H1 (cell line): ENCODE measurements around the gene RGS6. TPM values are rescaled to one million over a fixed set of nuclear protein-coding genes. Genes with fewer than 3 reads are reported as not detected.

Experiments
- CTCF ChIA-PET: fragments of 300-600 bp; sonication (Branson Sonifier 250); formaldehyde crosslinking; loops from one replicate; lab custom pipeline; 2021; ENCODE audit not compliant: partially characterized antibody; lab: Charles Lee
- POLR2A ChIA-PET: fragments of 300-600 bp; sonication (Branson Sonifier 250); formaldehyde crosslinking; loops from one replicate; lab custom pipeline; 2021; ENCODE audit warnings: inconsistent platforms; ENCODE audit not compliant: partially characterized antibody; lab: Charles Lee
- DNase-seq, 2 experiments: peaks; one replicate each; pipeline versions ENCODE4 v3.0.0 to v3.0.0-alpha.2; 2010 to 2022; ENCODE audit warnings: low spot score in 2 of 2, low read depth in 1 of 2, mixed read lengths in 1 of 2
- FAIRE-seq: peaks from 2 replicates; lab custom pipeline; 2011; peaks lifted over from hg19 to GRCh38; lab: Jason Lieb, UNC
- H2AFZ ChIP-seq: 2 replicates; pipeline ENCODE4 v1.8.1; 2012; ENCODE audit warnings: low read length, inconsistent platforms
- H2AK5ac ChIP-seq: 2 replicates; pipeline ENCODE4 v1.6.1; 2013; ENCODE audit warnings: low read depth, low read length
- H2BK120ac ChIP-seq: replicated peaks from 2 replicates; pipeline ENCODE3; 2013; ENCODE audit warnings: low read depth, low read length, inconsistent platforms
- H2BK12ac ChIP-seq: 2 replicates; pipeline ENCODE4 v1.6.1; 2013; ENCODE audit warnings: low read depth, low read length
- H2BK15ac ChIP-seq: 2 replicates; pipeline ENCODE4 v1.6.1; 2013; ENCODE audit warnings: low read length
- H2BK20ac ChIP-seq: 2 replicates; pipeline ENCODE4 v1.6.1; 2013; ENCODE audit warnings: low read length
- H2BK5ac ChIP-seq: 2 replicates; pipeline ENCODE4 v1.6.1; 2013; ENCODE audit warnings: low read depth, low read length
- H3K14ac ChIP-seq: 2 replicates; pipeline ENCODE4 v1.6.1; 2013; ENCODE audit warnings: inconsistent platforms; ENCODE audit not compliant: insufficient read length
- H3K18ac ChIP-seq: 2 replicates; pipeline ENCODE4 v1.6.1; 2013; ENCODE audit warnings: low read length; ENCODE audit errors: extremely low read depth
- H3K23ac ChIP-seq: 2 replicates; pipeline ENCODE4 v1.6.1; 2013; ENCODE audit warnings: inconsistent platforms; ENCODE audit not compliant: insufficient read length
- H3K23me2 ChIP-seq: 2 replicates; pipeline ENCODE4 v1.6.1; 2013; ENCODE audit warnings: low read depth, low read length
- H3K27ac ChIP-seq: 2 replicates; pipeline ENCODE4 v1.6.1; 2011; ENCODE audit warnings: low read depth, low read length, inconsistent platforms
- H3K27me3 ChIP-seq, 4 experiments: replicated peaks in 1 of 4; 1 replicate in 1 of 4; 2 replicates in 3 of 4; pipeline versions ENCODE4 v1.6.1 to v1.8.1; 2011 to 2013; ENCODE audit warnings: low read length in 3 of 4, mild to moderate bottlenecking in 3 of 4, inconsistent platforms in 2 of 4, mixed read lengths in 2 of 4, moderate library complexity in 1 of 4; ENCODE audit not compliant: control insufficient read depth in 3 of 4, insufficient read depth in 3 of 4; ENCODE audit errors: extremely low read depth in 1 of 4
- H3K36me3 ChIP-seq, 4 experiments: 2 replicates each; pipeline versions ENCODE4 v1.6.1 to v1.8.1; 2011 to 2013; ENCODE audit warnings: mild to moderate bottlenecking in 4 of 4, low read length in 3 of 4, moderate library complexity in 2 of 4, control low read depth in 1 of 4, inconsistent platforms in 1 of 4; ENCODE audit not compliant: insufficient read depth in 4 of 4, control insufficient read depth in 2 of 4
- H3K4ac ChIP-seq: replicated peaks from 2 replicates; pipeline ENCODE3; 2013; ENCODE audit warnings: low read length, low read depth, mixed read lengths, inconsistent platforms; ENCODE audit not compliant: insufficient read length
- H3K4me1 ChIP-seq, 4 experiments: replicated peaks in 1 of 4; 1 replicate in 1 of 4; 2 replicates in 3 of 4; pipeline versions ENCODE4 v1.6.1 to v1.8.1; 2011 to 2013; ENCODE audit warnings: low read length in 3 of 4, inconsistent platforms in 2 of 4, mixed read lengths in 1 of 4; ENCODE audit not compliant: insufficient read depth in 4 of 4, control insufficient read depth in 3 of 4
- H3K4me2 ChIP-seq, 2 experiments: 2 replicates each; pipeline versions ENCODE4 v1.6.1 to v1.8.1; 2011 to 2013; ENCODE audit warnings: low read depth in 2 of 2, low read length in 2 of 2, control low read depth in 1 of 2, inconsistent platforms in 1 of 2, mild to moderate bottlenecking in 1 of 2; ENCODE audit not compliant: insufficient read depth in 1 of 2
- H3K4me3 ChIP-seq, 4 experiments: fragments of 200-600, 300-600 bp in 1 of 4; sonication (generic), shearing (Covaris generic), sonication (Bioruptor Twin) in 1 of 4; 2 replicates each; pipeline versions ENCODE4 v1.5.1 to v1.8.1; 2011 to 2016; ENCODE audit warnings: low read length in 4 of 4, low read depth in 3 of 4, control low read depth in 2 of 4, inconsistent platforms in 2 of 4, mild to moderate bottlenecking in 2 of 4, mixed read lengths in 1 of 4, moderate library complexity in 1 of 4; ENCODE audit not compliant: insufficient read depth in 2 of 4; ENCODE audit errors: extremely low read depth in 1 of 4
- H3K56ac ChIP-seq: replicated peaks from 2 replicates; pipeline ENCODE3; 2013; ENCODE audit warnings: low read depth, mild to moderate bottlenecking, mixed read lengths, low read length, inconsistent platforms; ENCODE audit not compliant: insufficient read length
- H3K79me1 ChIP-seq: 2 replicates; pipeline ENCODE4 v1.6.1; 2013; ENCODE audit warnings: low read depth, low read length, control low read depth
- H3K79me2 ChIP-seq, 2 experiments: 2 replicates each; pipeline versions ENCODE4 v1.6.1 to v1.8.1; 2012 to 2013; ENCODE audit warnings: low read length in 2 of 2, mild to moderate bottlenecking in 2 of 2, inconsistent platforms in 1 of 2; ENCODE audit not compliant: insufficient read depth in 2 of 2, control insufficient read depth in 1 of 2
- H3K9ac ChIP-seq, 4 experiments: replicated peaks in 1 of 4; 1 replicate in 1 of 4; 2 replicates in 3 of 4; pipeline versions ENCODE4 v1.6.1 to v1.8.1; 2011 to 2013; ENCODE audit warnings: low read depth in 3 of 4, low read length in 3 of 4, control low read depth in 2 of 4, mild to moderate bottlenecking in 2 of 4, moderate library complexity in 2 of 4, inconsistent platforms in 1 of 4; ENCODE audit errors: extremely low read depth in 1 of 4
- H3K9me3 ChIP-seq, 2 experiments: 2 replicates each; pipeline versions ENCODE4 v1.6.1 to v1.8.1; 2012 to 2013; ENCODE audit warnings: mild to moderate bottlenecking in 2 of 2, moderate library complexity in 2 of 2, control low read depth in 1 of 2, inconsistent platforms in 1 of 2, low read depth in 1 of 2, low read length in 1 of 2, mixed read lengths in 1 of 2; ENCODE audit not compliant: insufficient read depth in 2 of 2
- H4K20me1 ChIP-seq, 2 experiments: replicated peaks in 1 of 2; 2 replicates each; pipeline versions ENCODE3 to v1.8.1; 2011 to 2013; ENCODE audit warnings: inconsistent platforms in 2 of 2, low read length in 2 of 2, mild to moderate bottlenecking in 1 of 2; ENCODE audit not compliant: insufficient read depth in 2 of 2, control insufficient read depth in 1 of 2
- H4K5ac ChIP-seq: 2 replicates; pipeline ENCODE4 v1.6.1; 2013; ENCODE audit warnings: low read length, low read depth, mixed read lengths, inconsistent platforms; ENCODE audit not compliant: insufficient read length
- H4K8ac ChIP-seq: 2 replicates; pipeline ENCODE4 v1.8.0; 2013; ENCODE audit warnings: mild to moderate bottlenecking, moderate library complexity, low read length, inconsistent platforms; ENCODE audit not compliant: insufficient read depth; ENCODE audit errors: extremely low read depth
- H4K91ac ChIP-seq: replicated peaks from 2 replicates; pipeline ENCODE3; 2013; ENCODE audit warnings: low read length, mixed read lengths, inconsistent platforms; ENCODE audit not compliant: insufficient read length
- CHD1 ChIP-seq: IDR thresholded peaks from 2 replicates; pipeline ENCODE4 v1.6.1; 2012; ENCODE audit warnings: low read depth, low read length, improper control_type of control experiment
- CREB1 ChIP-seq: IDR thresholded peaks from 2 replicates; pipeline ENCODE4 v1.6.1; 2012; ENCODE audit warnings: inconsistent platforms
- WGBS, 2 experiments: shearing (Covaris generic) in 1 of 2; methylation state at CpG; one replicate each; pipeline versions ENCODE4 v1.1.6 to v1.1.7; 2013 to 2015; ENCODE audit warnings: low lambda C conversion rate in 2 of 2, mixed read lengths in 2 of 2, inconsistent platforms in 1 of 2, low coverage in 1 of 2, missing lambda C conversion rate in 1 of 2; ENCODE audit not compliant: insufficient replicate concordance in 2 of 2, insufficient coverage in 1 of 2, insufficient read length in 1 of 2; ENCODE audit errors: extremely low coverage in 1 of 2, missing lambda C conversion rate in 1 of 2; 5-methylcytosine and 5-hydroxymethylcytosine counted together
- polyA plus RNA-seq, 7 experiments: library from polyadenylated mRNA; depleted of rRNA in 3 of 7; stranded (reverse) in 5 of 7; unstranded in 2 of 7; fragments of >200 nt in 5 of 7; fragments of 200-250 nt in 2 of 7; gene quantifications; 1 replicate in 5 of 7; 2 replicates in 1 of 7; 4 replicates in 1 of 7; pipeline versions ENCODE4 v1.2.1 to v1.2.3, GENCODE V29; 2011 to 2013; ENCODE audit warnings: missing spikeins in 2 of 7, mixed read lengths in 2 of 7
- total RNA-seq: library from RNA; stranded (reverse); fragmentation: NEBNext Ultra II Directional; extraction: Animal tissue kit (Norgen Biotek cat#: 25700); gene quantifications from 2 replicates; pipeline ENCODE4 v1.2.1, GENCODE V29; 2021

RGS6 gene
- total and polyA plus RNA-seq, 2 of the 8 experiments (the other 6 are each of a cell fraction or from before 2014, with no cell fraction given), result 0.26 to 1.1 TPM

- H4K91ac ChIP-seq, result no peak overlapping the region
- no peak overlapping the region for H3K4ac ChIP-seq
- POLR2A ChIA-PET, result no interaction called here
- peaks cover 0 to 5% (median 0%) of the 10 kb centered on the region in 4 experiments; a peak in 2 of 7 replicates for H3K4me1 ChIP-seq
- H3K4me3 ChIP-seq, result no peak overlapping the region
- no peak overlapping the region for H3K56ac ChIP-seq
- H2AFZ ChIP-seq, result no peak overlapping the region
- no peak overlapping the region for H4K8ac ChIP-seq
- no peak overlapping the region for H3K4me2 ChIP-seq
- no peak for TF ChIP-seq CREB1
- no peak for TF ChIP-seq CHD1
- no peak overlapping the region for H2BK20ac ChIP-seq
- H3K14ac ChIP-seq, result no peak overlapping the region
- CTCF ChIA-PET, result interaction anchor here (1.4 kb wide), 1 partner anchor 14 kb away, joined by 4 read pairs; no protein-coding TSS in a partner anchor
- H2BK5ac ChIP-seq, result no peak overlapping the region
- H2BK12ac ChIP-seq, result no peak overlapping the region
- H3K79me2 ChIP-seq, result no peaks in the 10 kb centered on the region
- no peak overlapping the region for H3K23ac ChIP-seq
- no peaks in the 10 kb centered on the region for H4K20me1 ChIP-seq
- WGBS, 2 experiments, result 83% methylated on average over 2 of the region's 2 CpGs; no CpG with 5 or more reads in 1 of the 2 experiments
- H2BK15ac ChIP-seq, result no peak overlapping the region
- DNase-seq (no peak), FAIRE-seq (no peak)
- H3K9me3 ChIP-seq, result no peaks in the 10 kb centered on the region
- H3K23me2 ChIP-seq, result no peaks in the 10 kb centered on the region
- H3K27me3 ChIP-seq, result no peaks in the 10 kb centered on the region; a peak in 1 of 7 replicates
- H3K27ac ChIP-seq, result no peak overlapping the region
- H2AK5ac ChIP-seq, result no peak overlapping the region
- H3K36me3 ChIP-seq, result no peaks in the 10 kb centered on the region
- no peaks in the 10 kb centered on the region for H3K79me1 ChIP-seq
- H3K18ac ChIP-seq, result no peak overlapping the region
- no peak overlapping the region for H3K9ac ChIP-seq
- no peak overlapping the region for H2BK120ac ChIP-seq
- H4K5ac ChIP-seq, result no peak overlapping the region
Observed at GRCh38 chr14:72434856-72435255, 502.6 kb downstream of the RGS6 start.
